NCI-H345 treated with DMSO at 0.1 percent for 48 hours (cell line): ENCODE data around the gene ZKSCAN5.
"Not testable (repeated sequence)": the region's sequence is repeated elsewhere in the genome, so short reads cannot be mapped to it uniquely, and the experiment has no call there.

ENCODE experiments used
- DNase-seq: peaks from one replicate; lab custom pipeline; 2025; ENCODE audit not compliant: unreplicated experiment; lab: John Stamatoyannopoulos, UW

The ZKSCAN5 gene

GRCh38 chr7:99580778-99581332 lies 76.4 kb downstream of the ZKSCAN5 start:
- DNase-seq, result not testable (repeated sequence)
